ENCODE data around the gene SAFB. TPM values are rescaled to one million over a fixed set of nuclear protein-coding genes. Genes with fewer than 3 reads are reported as not detected.

Gene SAFB
- total RNA-seq, 1 donor from 2014 or later: 65.1 TPM

DNA sequence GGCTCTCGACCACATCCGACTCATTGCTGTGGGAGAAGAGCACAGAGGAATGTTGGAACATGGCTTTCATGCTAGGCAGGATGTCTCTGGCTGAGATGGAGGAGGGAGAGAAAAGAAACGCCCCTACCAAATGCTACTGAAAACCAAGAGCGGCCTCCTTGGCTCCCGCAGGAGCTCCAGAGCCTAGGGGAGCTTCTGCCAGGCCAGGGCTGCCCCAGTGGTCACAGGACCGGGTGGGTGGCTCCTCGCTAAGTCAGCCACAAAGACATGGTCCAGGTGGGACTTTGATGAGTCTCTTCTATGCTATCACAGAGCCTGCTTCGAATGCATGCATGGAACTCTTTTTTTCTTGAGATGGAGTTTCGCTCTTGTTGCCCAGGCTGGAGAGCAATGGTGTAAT lies 90.3 kb downstream of the SAFB start:
- H2AFZ ChIP-seq (ENCODE audit: low read depth, low read length): no peak overlapping the region
- H3K9ac ChIP-seq (ENCODE audit: low read length): no peak overlapping the region
- peaks cover 19% of the 10 kb centered on the region for H3K4me1 Mint-ChIP-seq (ENCODE audit: low read depth, unreplicated experiment)
- H3K27ac ChIP-seq (ENCODE audit: low read depth, low read length): no peak overlapping the region
- H3K4me2 ChIP-seq (ENCODE audit: low read length): no peak overlapping the region
- peaks cover 55% of the 10 kb centered on the region for H4K20me1 ChIP-seq (ENCODE audit: insufficient read depth, low read length)
- no peak overlapping the region for H3K4me3 ChIP-seq (ENCODE audit: insufficient read depth, low read depth, low read length)
- H3K4me1 ChIP-seq (ENCODE audit: insufficient read depth, low read length): peaks cover 12% of the 10 kb centered on the region
- FAIRE-seq (no peak), DNase-seq (ENCODE audit: low read depth) (no peak)
- no peak overlapping the region for H3K27ac Mint-ChIP-seq (ENCODE audit: unreplicated experiment)
- H3K36me3 ChIP-seq (ENCODE audit: insufficient read depth, low read length): peaks cover 28% of the 10 kb centered on the region
- no peaks in the 10 kb centered on the region for H3K9me3 ChIP-seq (ENCODE audit: insufficient read depth, low read depth, low read length)
- TF ChIP-seq EZH2 (IDR thresholded peaks at IDR 0.05; ENCODE audit: insufficient read depth, low read length): no peak
- TF ChIP-seq, protein P1, sequence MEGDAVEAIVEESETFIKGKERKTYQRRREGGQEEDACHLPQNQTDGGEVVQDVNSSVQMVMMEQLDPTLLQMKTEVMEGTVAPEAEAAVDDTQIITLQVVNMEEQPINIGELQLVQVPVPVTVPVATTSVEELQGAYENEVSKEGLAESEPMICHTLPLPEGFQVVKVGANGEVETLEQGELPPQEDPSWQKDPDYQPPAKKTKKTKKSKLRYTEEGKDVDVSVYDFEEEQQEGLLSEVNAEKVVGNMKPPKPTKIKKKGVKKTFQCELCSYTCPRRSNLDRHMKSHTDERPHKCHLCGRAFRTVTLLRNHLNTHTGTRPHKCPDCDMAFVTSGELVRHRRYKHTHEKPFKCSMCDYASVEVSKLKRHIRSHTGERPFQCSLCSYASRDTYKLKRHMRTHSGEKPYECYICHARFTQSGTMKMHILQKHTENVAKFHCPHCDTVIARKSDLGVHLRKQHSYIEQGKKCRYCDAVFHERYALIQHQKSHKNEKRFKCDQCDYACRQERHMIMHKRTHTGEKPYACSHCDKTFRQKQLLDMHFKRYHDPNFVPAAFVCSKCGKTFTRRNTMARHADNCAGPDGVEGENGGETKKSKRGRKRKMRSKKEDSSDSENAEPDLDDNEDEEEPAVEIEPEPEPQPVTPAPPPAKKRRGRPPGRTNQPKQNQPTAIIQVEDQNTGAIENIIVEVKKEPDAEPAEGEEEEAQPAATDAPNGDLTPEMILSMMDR (IDR thresholded peaks at IDR 0.05; ENCODE audit: insufficient read depth, low read depth, low read length): no peak
- no peak overlapping the region for H3K4me3 Mint-ChIP-seq (ENCODE audit: unreplicated experiment)
- H3K36me3 Mint-ChIP-seq (ENCODE audit: low read depth, unreplicated experiment): peaks cover 22% of the 10 kb centered on the region
- no peaks in the 10 kb centered on the region for H3K27me3 Mint-ChIP-seq (ENCODE audit: low read depth, unreplicated experiment)
- peaks cover 45% of the 10 kb centered on the region for H3K79me2 ChIP-seq (ENCODE audit: insufficient read depth, low read length)
- H3K27me3 ChIP-seq (ENCODE audit: insufficient read depth, low read length): no peaks in the 10 kb centered on the region
- H3K9me3 Mint-ChIP-seq (ENCODE audit: unreplicated experiment): no peaks in the 10 kb centered on the region

DNA sequence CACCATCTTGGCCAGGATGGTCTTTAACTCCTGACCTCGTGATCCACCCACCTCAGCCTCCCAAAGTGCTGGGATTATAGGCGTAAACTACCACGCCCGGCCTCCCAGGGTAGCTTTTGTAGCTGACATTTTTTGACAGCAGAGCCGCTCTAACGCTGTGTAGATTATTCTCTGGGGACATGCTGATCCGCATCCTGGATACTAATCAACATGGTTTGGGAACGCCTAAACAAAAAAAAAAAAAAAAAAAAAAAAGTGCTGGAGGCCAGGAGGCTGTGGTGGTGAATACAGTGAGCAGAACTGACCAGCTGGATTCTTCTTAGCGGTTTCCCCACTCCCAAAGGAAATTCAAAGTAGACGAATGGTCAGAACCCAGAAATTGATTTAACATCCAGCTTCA lies 91.9 kb downstream of the SAFB start:
- no peak overlapping the region for H2AFZ ChIP-seq (ENCODE audit: low read depth, low read length)
- H3K9ac ChIP-seq (ENCODE audit: low read length): no peak overlapping the region
- Mint-ChIP-seq H3K27ac (ENCODE audit: unreplicated experiment) (no peak overlapping the region), H3K4me1 (ENCODE audit: low read depth, unreplicated experiment) (peaks cover 19% of the 10 kb centered on the region), H3K27me3 (ENCODE audit: low read depth, unreplicated experiment) (no peaks in the 10 kb centered on the region), H3K9me3 (ENCODE audit: unreplicated experiment) (no peaks in the 10 kb centered on the region), H3K4me3 (ENCODE audit: unreplicated experiment) (no peak overlapping the region), H3K36me3 (ENCODE audit: low read depth, unreplicated experiment) (peaks cover 22% of the 10 kb centered on the region)
- FAIRE-seq: no peak
- peaks cover 61% of the 10 kb centered on the region for H3K79me2 ChIP-seq (ENCODE audit: insufficient read depth, low read length)
- H4K20me1 ChIP-seq (ENCODE audit: insufficient read depth, low read length): peaks cover 57% of the 10 kb centered on the region
- H3K36me3 ChIP-seq (ENCODE audit: insufficient read depth, low read length): peaks cover 28% of the 10 kb centered on the region
- no peak for DNase-seq (ENCODE audit: low read depth)
- no peaks in the 10 kb centered on the region for H3K27me3 ChIP-seq (ENCODE audit: insufficient read depth, low read length)
- no peak overlapping the region for H3K27ac ChIP-seq (ENCODE audit: low read depth, low read length)
- H3K4me3 ChIP-seq (ENCODE audit: insufficient read depth, low read depth, low read length): no peak overlapping the region
- peaks cover 23% of the 10 kb centered on the region for H3K4me1 ChIP-seq (ENCODE audit: insufficient read depth, low read length)
- H3K4me2 ChIP-seq (ENCODE audit: low read length): no peak overlapping the region
- H3K9me3 ChIP-seq (ENCODE audit: insufficient read depth, low read depth, low read length): no peaks in the 10 kb centered on the region
- TF ChIP-seq, protein P1 (IDR thresholded peaks at IDR 0.05; ENCODE audit: insufficient read depth, low read depth, low read length): no peak
- no peak for TF ChIP-seq EZH2 (IDR thresholded peaks at IDR 0.05; ENCODE audit: insufficient read depth, low read length)

DNA sequence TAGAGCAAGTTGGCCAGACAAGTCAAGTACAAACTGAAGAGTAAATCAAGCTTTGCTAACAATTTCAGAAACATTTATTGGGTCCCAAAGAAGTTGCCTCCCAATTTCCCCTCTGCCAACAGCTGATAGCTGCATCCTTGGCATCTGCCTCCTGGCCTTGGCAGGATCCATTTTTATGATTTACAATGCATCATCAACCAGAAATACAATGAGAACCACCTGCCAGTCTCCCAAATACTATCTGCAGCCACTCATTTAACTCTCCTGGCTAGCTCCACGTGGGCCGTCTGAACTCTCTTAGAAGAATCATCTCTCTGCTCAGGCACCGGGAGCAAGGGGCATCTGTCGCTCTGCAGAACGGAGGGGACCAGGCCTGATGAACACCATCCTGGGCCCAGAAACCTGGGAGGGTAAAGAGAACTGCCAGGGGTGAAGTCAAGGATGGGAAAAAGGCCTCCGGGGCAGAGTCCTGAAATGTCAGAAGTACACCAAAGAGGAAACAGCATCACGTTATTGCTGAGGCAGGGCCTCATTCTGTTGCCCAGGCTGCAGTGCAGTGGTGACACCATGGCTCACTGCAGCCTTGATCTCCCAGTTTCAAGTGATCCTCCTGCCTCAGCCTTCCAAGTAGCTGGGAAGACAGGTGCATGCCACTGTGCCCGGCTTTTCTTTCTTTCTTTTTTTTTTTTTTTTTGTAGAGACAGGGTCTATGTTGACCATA lies 94.5 kb downstream of the SAFB start:
- DNase-seq (ENCODE audit: low read depth) (no peak), FAIRE-seq (no peak)
- H3K36me3 ChIP-seq (ENCODE audit: insufficient read depth, low read length): peaks cover 15% of the 10 kb centered on the region
- Mint-ChIP-seq H3K9me3 (ENCODE audit: unreplicated experiment) (no peaks in the 10 kb centered on the region), H3K27me3 (ENCODE audit: low read depth, unreplicated experiment) (no peaks in the 10 kb centered on the region), H3K27ac (ENCODE audit: unreplicated experiment) (peak overlapping the region; percentile 100), H3K4me3 (ENCODE audit: unreplicated experiment) (peak overlapping the region; percentile 98), H3K36me3 (ENCODE audit: low read depth, unreplicated experiment) (peaks cover 12% of the 10 kb centered on the region), H3K4me1 (ENCODE audit: low read depth, unreplicated experiment) (peaks cover 19% of the 10 kb centered on the region)
- H3K27me3 ChIP-seq (ENCODE audit: insufficient read depth, low read length): no peaks in the 10 kb centered on the region
- peak overlapping the region; percentile 91 for H3K4me2 ChIP-seq (ENCODE audit: low read length)
- peak overlapping the region; percentile 96 for H3K9ac ChIP-seq (ENCODE audit: low read length)
- H3K79me2 ChIP-seq (ENCODE audit: insufficient read depth, low read length): peaks cover 62% of the 10 kb centered on the region
- TF ChIP-seq, protein P1 (IDR thresholded peaks at IDR 0.05; ENCODE audit: insufficient read depth, low read depth, low read length): no peak
- TF ChIP-seq EZH2 (IDR thresholded peaks at IDR 0.05; ENCODE audit: insufficient read depth, low read length): no peak
- H3K27ac ChIP-seq (ENCODE audit: low read depth, low read length): peak overlapping the region; percentile 95
- peaks cover 27% of the 10 kb centered on the region for H3K4me1 ChIP-seq (ENCODE audit: insufficient read depth, low read length)
- H3K9me3 ChIP-seq (ENCODE audit: insufficient read depth, low read depth, low read length): no peaks in the 10 kb centered on the region
- H4K20me1 ChIP-seq (ENCODE audit: insufficient read depth, low read length): peaks cover 50% of the 10 kb centered on the region
- H3K4me3 ChIP-seq (ENCODE audit: insufficient read depth, low read depth, low read length): peak overlapping the region; percentile 90
- no peak overlapping the region for H2AFZ ChIP-seq (ENCODE audit: low read depth, low read length)

All from astrocyte (in vitro differentiated cells and primary cell).